ENCODE measurements around the gene GLCCI1.

The GLCCI1 gene

DNA sequence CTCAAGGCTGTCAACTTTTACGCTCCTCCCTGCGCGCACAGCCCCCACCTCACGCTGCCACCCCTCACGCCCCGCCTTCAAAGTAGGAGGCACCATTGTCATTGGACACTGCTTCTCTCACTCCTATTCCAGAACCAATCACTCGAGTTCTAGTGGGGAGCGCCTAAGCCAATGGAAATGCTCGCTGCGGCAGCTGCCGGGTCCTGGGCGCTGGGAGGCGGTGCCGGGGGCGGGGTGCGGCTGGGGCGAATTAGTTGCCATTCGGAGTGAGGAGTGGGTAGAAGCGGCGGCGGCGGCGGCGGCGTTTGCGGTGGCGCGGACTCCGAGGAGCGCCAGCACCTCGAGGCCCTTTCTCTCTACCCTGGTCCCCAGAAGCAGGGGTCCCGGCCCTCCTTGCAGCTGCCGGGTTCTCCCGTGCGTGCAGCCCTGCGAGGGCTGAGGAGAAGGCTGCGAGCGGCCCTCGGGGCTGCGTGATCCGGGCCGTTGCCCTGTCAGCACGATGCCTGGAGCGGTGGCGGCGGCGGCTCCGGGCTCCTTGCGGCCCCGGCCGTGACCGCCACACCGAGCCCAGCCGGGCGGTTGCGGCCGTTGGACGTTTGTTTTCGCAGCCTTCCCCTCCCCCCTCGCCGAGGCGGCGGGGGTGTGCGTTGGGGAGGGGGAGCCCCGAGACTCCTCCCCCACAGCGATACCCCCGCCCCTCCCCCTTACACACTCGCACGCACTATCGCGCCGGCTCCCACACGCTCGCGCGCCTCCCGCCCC, at the start of gene GLCCI1:
Gene GLCCI1 (plus strand): TSS at position 253 of the 762 bp plus-strand sequence. CDS start 555 bp downstream, outside the sequence.
- peak; percentile 99 for DNase-seq (ENCODE audit: low spot score)

DNA sequence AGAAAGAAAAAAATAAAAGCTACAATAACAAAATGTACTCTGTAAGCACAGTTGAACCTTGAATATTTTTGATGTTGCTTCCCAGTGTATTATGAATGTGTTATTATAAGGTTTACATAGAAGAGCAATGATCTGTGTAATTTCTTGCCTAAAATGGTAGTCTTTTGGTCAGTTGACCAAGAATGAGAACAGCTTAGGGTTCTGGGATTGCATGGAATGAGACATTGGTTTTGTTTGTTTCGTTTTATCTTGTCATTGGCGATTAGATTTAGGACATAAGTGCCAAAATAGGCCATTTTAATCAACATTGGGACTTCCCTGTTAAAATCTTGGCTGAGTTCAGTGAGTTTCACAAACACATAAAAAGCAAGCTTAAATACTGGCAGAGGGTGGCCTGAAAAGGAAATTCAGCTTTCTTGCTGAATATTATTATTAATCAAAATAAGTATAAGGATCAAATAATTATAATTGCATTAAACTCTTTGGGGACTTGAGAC, 49.1 kb upstream of the GLCCI1 start:
- no peak for DNase-seq (ENCODE audit: low spot score)

DNA sequence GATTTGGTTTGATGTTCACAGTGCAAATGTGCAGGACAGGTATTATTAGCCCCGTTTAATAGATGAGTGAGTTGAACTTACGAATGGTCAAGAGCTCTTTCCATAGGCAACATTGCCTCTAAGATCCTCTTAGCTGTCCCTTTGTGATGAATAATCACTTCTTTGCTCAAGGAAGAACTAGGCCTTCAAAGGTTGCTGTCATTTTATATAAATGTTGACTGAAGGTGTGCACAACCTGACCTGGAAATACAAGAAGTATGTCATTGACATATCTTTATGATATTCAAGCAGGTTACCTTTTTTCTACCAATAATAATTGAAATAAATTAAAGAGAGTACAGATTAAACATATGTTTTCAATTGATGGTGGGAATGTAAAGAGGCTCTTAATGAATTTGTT, 48.5 kb upstream of the GLCCI1 start:
- DNase-seq (ENCODE audit: low spot score) = no peak

DNA sequence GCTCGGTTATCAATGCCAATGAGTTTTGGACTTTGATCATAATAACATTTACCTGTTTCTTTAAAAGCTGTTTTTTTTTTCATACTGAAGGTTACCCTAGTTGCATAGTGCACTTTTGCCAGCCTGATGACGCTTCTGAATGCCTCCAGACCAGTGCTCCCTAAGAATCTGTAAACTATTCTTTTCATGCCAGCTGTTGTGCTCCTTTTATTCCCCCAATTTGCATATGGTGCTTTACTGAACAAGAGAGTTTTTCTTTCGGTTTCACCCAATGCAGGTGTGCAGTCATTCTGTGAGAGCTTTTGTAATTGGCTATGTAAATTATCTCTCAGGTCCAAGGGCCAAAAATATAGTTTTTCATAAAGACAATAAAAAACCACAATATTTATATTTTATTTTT, 48.1 kb upstream of the GLCCI1 start:
- DNase-seq (ENCODE audit: low spot score) = peak; percentile 41

- DNase-seq (ENCODE audit: low spot score) = no peak
These were observed 46.8 kb upstream of the GLCCI1 start for GRCh38 chr7:7921830-7922229.

GRCh38 chr7:7922684-7923385, 45.8 kb upstream of the GLCCI1 start:
- no peak for DNase-seq (ENCODE audit: low spot score)

GRCh38 chr7:7923818-7924217, 44.8 kb upstream of the GLCCI1 start:
- no peak for DNase-seq (ENCODE audit: low spot score)

GRCh38 chr7:7924303-7924702, 44.3 kb upstream of the GLCCI1 start:
- no peak for DNase-seq (ENCODE audit: low spot score)

GRCh38 chr7:7931626-7932025, 37.0 kb upstream of the GLCCI1 start:
- no peak for DNase-seq (ENCODE audit: low spot score)

DNA sequence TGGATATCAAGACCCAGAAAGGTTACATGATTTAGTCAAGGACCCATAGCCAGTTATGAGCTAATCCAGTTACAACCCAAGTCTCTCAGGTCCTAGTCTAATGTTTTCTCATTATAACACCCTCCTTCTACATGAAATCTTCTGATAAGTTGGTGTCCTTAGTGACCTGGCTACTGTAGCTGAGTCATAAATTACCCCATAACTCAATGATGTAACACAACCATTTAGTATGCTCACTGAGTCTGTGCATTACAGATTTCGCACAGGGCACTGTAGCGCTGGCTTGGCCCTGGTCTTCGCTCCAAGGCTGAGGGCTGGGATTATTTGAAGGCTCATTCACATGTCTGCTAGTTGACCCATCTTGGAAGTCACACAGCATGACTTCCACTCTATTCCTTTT, 36.0 kb upstream of the GLCCI1 start:
- DNase-seq (ENCODE audit: low spot score) = no peak

DNA sequence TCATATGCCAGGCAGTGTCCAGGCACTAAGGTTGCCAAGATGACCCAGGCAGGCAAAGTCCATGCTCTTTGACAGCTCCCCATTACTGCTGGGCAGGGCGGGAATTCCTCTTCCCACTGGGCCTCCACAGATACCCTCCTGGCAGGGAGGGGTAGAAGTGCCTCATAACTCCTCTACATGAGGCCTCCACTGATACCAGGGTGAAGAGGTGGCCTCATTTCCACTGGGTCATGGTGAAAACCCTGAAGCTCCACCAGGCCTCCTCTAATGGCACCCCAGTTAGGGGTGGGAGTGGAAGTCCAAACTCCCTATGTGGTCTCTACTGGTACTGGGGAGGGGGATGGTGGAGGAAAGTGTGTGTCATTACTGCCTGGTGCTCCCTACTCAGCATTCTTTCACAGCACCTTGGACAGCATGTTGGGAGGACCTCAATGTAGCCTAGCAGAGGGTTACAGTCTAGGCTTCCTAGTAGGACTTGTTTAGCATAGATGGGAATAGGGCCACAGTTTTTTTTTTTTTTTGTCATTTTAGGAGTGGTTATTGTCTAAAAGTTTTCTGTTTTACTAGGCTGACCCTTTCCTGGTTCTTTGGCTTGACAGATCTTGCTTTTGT, 34.6 kb upstream of the GLCCI1 start:
- no peak for DNase-seq (ENCODE audit: low spot score)

DNA sequence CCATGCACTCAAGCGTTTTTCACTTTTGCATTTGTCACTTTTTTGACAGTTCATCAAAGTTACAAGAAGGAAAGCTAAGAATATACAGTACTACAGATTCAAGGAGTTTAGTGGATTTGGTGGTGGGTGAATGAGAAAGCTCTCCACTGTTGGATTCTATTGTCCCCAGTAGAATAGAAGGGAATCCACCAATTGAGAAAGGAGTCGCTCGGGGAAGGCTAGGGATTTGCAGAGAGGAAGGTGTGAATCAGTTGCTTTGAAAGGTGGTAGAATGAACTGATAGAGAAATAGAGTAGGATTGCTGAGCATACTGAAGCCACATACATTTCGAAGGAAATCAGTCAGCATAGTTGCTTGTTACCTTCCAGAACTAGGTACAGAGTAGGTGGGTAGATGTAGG, 33.7 kb upstream of the GLCCI1 start:
- DNase-seq (ENCODE audit: low spot score) = no peak

- peak; percentile 21 for DNase-seq (ENCODE audit: low spot score)
These were observed 30.1 kb upstream of the GLCCI1 start for GRCh38 chr7:7938471-7938870.

- DNase-seq (ENCODE audit: low spot score) = no peak
These were observed 24.6 kb upstream of the GLCCI1 start for GRCh38 chr7:7943951-7944350.

DNA sequence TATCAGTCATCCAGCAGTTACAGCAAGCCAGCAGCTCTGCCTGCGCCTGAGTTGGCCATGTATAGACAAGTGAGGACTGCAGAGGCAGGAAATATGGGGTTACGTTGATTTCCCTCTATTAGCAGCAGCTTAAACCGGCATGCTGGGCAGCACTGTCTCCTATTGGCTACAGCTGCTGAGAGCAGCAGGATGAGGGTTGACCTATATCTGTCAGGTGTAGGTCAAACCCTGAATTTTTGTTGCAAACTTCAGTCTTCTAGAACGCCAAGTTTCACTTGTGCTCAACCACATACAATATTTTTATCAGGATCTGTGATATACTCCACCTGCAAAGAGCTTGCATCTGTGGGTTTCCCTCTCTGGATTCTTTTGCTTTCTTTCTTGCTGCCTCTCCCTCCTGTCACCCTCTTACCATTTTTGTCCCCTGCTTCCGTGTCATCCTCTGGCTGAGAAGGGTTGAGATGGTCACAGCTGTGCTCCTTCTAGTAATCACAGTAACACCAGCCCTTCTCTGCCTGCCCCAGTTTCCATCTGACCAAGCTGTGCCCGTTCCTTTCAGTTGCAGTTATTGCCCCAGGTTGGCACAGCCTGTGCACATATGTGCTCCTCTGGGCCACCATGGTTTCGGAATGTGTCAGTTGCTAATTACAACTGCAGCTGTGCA, 23.8 kb upstream of the GLCCI1 start:
- DNase-seq (ENCODE audit: low spot score) = no peak

DNA sequence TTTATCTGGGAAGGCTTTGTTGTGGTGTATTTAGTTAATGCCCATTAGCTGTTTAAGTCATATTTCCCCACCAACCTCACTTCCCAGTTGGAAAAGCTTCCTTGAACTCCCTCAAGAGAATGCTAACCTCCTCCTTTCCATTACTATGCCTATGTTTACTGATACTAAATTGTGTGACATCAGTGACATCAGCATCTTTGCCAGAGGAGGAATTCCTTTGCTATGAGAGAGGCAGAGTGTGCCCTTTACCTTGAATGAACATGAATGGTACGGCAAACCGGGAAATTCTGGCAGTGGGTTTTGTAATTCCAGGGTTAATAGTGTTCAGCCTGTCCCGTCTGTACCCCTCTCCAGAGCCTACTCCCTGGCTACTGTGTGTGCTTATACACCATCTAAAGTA, 22.1 kb upstream of the GLCCI1 start:
- no peak for DNase-seq (ENCODE audit: low spot score)

DNA sequence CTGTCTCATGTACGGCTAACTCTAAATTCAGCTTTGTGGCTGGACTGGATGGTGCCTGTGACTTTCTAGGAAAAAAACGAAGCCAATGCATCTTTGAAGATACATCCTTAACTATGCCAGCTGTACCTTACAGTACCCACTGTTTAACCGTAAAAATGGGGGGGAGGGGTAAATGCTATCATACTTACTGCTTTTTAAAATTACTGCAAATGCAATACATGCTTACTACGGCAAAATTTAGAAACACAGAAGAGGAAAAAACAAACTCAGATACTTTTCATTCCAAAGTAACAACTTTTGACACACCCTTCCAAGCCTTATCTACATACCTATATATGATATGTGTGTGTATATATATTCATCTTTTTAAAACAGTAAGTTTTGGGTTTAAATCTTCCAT, 20.4 kb upstream of the GLCCI1 start:
- DNase-seq (ENCODE audit: low spot score) = no peak

- no peak for DNase-seq (ENCODE audit: low spot score)
These were observed 14.8 kb upstream of the GLCCI1 start for GRCh38 chr7:7953806-7954205.

DNA sequence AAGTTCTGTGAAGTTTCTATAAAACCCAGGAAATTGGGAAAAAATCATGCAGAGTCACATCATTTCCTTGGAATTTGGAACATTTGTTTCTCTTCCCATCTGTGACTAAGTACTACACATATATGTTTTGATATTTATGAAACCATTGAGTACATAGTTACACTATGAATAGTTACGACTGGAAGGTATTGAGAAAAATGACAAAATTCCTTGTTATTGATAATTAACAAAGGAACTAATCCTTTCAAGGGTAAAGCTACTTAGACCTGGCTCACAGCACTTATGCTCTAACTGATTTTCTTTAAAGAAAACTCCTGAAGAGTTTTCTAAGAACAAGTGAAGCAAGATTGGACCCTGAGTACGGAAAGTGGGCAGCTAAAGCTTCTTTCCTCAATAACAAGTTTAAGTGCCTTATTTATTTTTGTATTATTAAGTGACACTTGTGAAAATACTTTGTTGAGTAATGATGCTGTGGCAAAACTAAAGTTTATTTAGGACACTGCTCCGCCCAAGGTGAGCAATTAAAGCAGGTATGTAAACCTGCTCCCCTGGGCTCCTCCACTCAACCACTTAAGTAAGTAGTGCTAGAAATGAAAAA, 12.0 kb upstream of the GLCCI1 start:
- no peak for DNase-seq (ENCODE audit: low spot score)

GRCh38 chr7:7957513-7957912, 11.1 kb upstream of the GLCCI1 start:
- no peak for DNase-seq (ENCODE audit: low spot score)

GRCh38 chr7:7959979-7960670, 8.5 kb upstream of the GLCCI1 start:
- DNase-seq (ENCODE audit: low spot score) = no peak

GRCh38 chr7:7962851-7963250, 5.7 kb upstream of the GLCCI1 start:
- no peak for DNase-seq (ENCODE audit: low spot score)
